DMS153 treated with DMSO at 0.1 percent for 48 hours (cell line): Measurements from ENCODE around the gene WFIKKN2.
"Not testable (repeated sequence)": the region's sequence is repeated elsewhere in the genome, so short reads cannot be mapped to it uniquely, and the experiment has no call there.

Source experiments
- DNase-seq: peaks from one replicate; lab custom pipeline; 2025; ENCODE audit not compliant: unreplicated experiment; lab: John Stamatoyannopoulos, UW

Gene WFIKKN2

DNA sequence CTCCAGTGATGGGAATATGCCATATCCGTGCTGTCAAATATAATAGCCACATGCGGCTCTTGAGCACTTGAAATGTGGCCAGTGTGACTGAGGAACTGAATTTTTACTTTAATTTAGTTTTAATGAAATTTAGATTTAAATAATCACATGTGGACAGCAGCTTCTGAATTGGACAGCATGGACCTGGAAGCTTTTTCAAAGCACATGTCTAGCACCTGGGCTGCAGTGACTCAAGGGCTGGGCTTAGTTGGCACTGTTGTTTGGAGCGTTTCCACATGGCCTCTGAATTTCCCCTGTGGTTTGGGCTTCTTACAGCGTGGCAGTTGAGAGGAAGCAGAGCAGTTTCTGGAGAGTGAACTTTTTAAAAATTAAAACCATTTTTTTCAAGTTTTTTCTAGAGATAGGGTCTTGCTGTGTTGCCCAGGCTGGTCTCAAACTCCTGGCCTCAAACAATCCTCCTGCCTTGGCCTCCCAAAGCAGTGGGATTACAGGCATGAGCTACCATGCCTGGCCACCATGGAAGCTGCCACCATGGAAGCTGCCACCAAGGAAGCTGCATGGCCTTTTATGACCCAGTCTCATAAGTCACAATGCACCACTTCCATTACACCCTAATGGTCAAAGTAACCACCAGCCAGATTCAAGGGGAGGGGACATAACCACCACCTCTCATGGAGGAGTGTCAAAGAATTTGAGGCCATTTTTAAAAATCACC lies 37.5 kb downstream of the WFIKKN2 start:
- DNase-seq, result no peak

DNA sequence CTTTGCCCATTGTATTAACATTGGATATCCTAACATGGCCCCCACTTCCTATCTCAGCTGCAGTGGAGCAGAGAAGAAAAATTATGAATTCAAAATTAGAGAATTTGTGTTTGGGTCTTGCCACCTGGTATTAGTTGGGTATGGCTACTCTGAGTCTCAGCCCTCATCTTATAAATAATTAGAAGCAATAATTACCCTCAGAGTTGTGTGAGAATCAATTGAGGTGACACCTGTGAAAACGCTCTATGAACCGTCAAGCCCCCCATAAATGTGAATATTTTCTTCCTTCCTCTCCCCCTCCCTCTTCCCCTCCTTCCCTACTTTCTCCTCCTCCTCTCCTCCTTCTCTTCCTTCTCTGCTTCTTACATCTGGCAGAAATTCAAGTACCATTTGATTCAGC lies 39.7 kb downstream of the WFIKKN2 start:
- no peak for DNase-seq

DNA sequence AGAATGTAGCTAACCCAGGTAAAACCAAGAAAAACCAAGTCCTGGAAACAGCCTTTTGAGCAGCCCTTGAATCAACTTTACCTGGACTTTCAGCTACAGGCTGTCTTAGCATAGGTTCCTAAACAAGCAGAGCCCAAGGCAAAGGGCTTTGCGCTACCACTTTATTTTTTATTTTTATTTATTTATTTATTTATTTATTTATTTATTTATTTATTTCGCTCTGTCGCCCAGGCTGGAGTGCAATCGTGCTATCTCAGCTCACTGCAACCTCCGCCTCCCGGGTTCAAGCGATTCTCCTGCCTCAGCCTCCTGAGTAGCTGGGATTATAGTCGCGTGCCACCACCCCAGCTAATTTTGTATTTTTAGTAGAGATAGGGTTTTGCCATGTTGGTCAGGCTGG lies 41.7 kb downstream of the WFIKKN2 start:
- not testable (repeated sequence) for DNase-seq

DNA sequence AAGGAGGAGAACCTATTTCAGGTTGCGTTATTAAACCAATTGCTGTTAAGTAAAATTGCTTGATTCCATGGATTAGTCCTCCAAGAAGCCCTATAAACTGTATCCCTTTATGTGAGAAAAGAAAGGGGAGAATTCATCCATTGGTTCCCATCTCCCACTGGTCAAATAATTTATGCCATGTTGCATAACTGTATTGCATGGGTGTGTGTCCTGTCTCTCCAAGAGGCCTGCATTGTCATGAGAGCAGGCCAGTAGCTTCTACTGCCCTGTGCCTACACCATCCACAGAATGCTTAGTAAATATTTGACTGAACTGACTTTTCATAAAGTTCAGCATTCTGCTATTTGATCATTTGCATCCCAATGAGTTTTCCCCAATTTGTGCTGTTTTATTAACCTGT lies 42.5 kb downstream of the WFIKKN2 start:
- DNase-seq, result no peak

DNA sequence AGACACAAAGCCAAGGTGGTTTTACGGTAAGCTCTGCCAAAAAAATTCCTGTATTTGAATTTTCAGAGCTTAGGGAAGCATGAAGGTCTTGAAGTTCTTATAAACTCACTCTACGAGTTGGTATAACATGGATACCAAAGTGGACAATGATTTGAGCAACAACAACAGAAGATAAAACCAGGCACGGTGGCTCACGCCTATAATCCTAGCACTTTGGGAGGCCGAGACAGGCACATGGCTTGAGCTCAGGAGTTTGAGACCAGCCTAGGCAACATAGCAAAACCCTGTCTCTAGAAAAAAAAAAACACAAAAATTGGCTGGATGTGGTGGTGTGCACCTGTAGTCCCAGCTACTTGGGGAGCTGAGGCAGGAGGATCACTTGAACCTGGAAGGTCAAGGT lies 43.7 kb downstream of the WFIKKN2 start:
- DNase-seq, result no peak

DNA sequence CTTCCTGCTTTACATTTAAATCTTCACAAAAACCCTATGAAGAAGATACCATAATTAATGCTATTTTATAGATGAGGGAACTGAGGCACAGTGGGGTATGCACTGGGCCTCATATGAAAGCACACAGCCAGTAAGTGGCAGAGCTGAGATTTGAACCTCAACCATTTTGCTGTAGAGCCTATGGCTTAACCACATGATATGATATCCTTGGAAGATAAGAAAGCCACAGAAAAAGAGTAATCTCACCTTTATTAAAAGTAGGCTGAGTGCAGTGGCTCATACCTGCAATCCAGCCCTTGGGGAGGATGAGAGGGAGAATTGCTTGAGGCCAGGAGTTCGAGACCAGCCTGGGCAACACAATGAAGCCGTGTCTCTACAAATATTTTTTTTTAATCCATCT lies 45.8 kb downstream of the WFIKKN2 start:
- no peak for DNase-seq

DNA sequence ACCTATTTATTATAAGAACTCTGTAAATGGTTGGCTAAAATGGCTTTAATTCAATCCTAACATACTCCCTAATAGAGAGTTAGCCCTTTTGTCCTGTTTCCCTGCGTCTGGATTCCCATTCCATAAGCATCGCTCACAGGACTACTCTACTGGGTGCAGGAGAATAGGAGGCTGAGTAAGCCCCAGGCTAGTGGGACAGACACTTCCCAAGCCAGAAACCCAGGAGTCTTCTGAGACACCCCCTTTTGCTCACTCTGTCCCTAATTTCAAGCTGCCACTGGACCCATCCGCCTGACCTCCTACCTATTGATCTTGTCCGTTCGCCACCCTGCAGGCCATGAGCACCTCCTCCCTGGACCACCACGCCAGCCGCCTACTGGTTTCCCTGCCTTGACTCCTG lies 47.5 kb downstream of the WFIKKN2 start:
- DNase-seq, result no peak

DNA sequence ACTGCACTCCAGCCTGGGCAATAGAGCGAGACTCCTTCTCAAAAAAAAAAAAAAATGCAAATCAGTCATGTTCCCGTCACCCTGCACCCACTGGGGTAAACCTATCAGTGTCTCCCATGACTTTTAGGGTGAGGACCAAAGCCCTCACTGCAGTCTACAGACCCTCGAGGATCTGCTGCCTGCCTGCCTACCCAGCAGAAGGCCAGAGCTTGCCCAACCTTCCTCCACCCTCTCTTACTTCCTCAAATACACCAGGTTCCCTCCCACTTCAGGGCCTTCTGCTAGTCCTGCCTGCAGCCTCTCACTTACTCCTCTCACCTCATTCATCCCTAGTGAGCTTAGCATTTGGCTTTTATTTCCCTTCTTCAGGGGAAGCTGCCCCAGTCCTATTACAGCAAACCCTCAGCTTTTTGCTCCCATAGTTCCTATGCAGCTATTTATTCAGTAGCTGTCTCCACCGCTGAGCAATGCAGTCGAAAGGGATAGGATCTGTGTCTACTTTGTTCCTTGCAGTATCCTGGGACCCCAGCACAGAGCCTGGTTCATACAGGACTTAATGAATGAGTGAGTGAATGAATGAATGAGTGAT lies 48.6 kb downstream of the WFIKKN2 start:
- no peak for DNase-seq

DNA sequence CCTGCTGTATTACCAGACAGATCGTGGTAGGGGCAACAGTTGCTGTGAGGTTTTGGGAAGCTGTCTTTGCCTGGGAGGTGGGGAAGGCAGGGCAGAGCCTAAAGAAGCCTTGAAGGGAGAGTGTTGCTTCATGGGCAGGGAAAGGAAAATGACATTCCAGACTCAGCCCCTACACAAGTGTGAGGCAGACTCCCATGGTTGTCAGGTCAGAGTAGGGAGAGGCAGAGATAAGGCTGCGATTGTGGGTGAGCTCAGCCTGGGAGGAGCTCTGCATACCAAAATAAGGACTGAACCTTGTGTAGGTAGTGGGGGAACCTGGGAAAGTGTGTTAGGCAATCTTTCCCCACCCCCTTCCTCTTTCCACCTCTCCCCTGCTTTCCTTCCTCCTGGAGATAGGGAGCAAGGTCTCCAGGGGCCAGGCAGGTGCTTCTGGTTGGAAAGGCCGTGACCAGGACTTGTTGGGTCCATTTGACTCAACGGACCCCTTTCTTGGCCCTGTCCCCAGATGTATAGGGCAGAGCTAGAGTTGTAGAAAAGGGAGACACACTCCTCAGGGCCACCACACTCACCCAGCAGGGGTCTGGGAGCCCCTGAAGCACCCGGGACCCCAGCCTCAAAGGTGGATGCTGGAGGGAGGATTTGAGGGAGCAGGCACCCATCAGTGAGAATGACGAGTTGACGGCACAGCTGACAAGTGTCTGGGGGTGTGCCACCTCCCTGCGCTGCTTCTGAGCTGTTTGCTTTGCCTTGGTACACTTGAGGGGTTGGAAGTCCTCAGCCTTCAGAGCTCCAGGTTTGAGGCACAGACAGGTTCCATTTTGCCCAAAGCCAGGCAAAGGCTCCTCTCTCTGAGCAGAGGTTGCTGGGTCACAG lies 49.3 kb downstream of the WFIKKN2 start:
- DNase-seq, result no peak

DNA sequence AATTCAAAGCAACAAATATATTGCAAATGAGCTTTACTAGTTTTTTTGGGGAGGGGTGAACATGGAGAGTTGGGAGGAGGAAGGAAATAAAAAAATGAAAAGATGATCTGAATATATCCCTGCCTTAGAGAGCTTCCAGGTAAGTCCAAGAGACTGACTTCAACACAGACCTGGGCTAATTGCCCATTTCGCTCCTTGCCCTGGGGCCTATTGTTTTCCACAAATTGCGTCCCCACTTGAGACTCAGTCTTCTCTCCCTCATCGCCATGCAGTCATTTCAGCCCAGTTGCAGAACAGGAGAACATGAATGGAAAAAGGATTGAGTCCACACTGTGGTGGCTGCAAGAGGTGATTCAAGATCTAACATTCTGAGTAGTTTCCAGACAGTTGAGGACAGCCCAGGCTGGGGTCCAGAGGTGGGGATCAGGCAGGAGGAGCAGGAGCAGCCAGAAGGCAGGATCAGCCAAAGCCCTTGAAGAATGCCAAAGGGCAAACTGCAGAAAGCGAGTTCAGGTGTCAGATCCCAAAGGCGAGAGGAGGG lies 52.4 kb downstream of the WFIKKN2 start:
- no peak for DNase-seq

DNA sequence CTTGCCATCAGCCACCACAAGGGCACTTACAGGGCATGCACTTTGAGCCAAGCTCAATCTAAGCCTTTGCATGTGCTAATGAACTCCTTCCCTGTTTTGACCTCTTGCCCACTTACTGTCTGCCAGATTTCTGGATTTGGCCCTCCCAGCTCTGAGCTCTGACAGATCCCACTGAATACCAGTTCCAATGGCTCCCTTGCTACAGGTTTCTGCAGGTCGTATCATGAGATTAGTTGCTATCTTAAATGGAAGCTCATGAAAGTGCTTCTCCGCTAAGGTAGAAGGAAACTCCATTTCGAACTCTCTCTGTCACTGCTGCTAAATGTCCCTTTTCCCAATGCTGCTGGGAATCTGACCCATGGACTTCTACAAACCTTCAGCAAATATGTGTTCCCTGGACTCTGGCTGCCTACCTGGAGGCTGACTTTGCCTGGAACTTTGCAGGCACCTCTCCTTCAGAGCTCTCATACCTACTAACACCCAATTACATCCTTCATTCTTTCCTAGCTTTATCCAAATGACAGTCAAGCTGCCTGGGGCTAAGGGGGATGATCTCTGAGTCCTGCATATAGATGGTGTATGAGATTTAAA lies 54.2 kb downstream of the WFIKKN2 start:
- DNase-seq, result no peak

DNA sequence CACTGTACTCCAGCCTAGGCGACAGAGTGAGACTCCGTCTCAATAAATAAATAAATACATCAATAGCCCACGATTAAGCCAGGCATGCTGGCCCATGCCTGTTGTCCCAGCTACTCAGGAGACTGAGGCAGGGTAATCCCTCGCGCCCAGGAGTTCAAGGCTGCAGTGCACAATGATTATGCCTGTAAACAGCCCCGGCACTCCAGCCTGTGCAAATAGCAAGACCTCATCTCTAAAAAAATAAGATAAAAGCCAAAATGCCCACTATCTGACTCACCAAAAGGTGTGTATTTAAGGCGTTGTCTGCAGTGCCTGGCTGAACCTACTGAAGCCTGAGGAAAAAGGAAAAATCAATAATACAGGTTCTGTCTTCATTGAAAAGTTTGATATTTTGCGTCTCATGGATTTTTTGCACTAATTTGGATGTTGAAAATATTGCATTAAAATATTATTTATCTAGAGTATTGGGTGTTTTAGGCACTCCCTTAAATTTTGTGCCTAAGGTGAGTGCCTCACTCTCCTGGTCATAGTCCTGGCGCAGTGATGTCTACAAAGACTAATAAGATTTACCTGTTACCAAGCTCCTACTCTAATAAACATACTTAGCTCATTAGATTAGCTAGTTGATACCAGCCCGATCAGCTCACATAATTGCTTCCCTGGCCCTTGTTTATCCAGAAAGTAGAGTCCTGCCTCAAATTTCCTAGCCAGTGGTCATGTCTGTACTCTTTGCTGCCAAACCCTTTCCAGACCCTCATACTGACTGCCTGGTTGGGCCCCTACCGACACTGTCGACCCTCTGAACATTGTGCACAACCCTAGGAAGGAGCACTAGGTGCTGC lies 55.5 kb downstream of the WFIKKN2 start:
- no peak for DNase-seq

DNA sequence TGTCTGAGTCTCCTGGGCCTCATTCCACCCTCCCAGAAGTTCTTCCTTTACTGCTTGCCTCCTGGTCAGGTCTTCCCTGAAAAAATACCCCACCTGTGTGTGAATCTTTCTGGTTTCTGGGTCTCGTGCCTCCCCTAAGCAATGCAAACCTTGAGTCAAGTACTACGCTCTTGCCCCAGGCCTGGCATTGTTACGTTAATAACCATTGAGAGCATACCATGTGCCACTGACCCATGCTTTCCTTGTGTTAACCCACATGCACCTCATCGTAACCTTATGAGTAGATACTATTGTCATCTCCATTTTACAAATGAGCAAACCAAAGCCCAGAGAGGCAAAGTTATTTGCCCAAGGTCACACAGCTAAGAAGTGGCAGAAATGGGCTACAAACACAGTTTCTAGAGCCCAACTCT lies 56.2 kb downstream of the WFIKKN2 start:
- no peak for DNase-seq
